ENCODE results near the gene TRERF1.
"Not testable (repeated sequence)": the region's sequence is repeated elsewhere in the genome, so short reads cannot be mapped to it uniquely, and the experiment has no call there.

GRCh38 chr6:42466470-42466869, 14.7 kb upstream of the TRERF1 start:
- TF ChIP-seq, protein P1, sequence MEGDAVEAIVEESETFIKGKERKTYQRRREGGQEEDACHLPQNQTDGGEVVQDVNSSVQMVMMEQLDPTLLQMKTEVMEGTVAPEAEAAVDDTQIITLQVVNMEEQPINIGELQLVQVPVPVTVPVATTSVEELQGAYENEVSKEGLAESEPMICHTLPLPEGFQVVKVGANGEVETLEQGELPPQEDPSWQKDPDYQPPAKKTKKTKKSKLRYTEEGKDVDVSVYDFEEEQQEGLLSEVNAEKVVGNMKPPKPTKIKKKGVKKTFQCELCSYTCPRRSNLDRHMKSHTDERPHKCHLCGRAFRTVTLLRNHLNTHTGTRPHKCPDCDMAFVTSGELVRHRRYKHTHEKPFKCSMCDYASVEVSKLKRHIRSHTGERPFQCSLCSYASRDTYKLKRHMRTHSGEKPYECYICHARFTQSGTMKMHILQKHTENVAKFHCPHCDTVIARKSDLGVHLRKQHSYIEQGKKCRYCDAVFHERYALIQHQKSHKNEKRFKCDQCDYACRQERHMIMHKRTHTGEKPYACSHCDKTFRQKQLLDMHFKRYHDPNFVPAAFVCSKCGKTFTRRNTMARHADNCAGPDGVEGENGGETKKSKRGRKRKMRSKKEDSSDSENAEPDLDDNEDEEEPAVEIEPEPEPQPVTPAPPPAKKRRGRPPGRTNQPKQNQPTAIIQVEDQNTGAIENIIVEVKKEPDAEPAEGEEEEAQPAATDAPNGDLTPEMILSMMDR (IDR thresholded peaks at IDR 0.05): not testable (repeated sequence)
- not testable (repeated sequence) for TF ChIP-seq POLR2A (IDR thresholded peaks at IDR 0.05)

Measured in transverse colon (tissue), 3 donors.